Naive thymus-derived CD8-positive, alpha-beta T cell (primary cell): ENCODE results near the gene KIRREL3. TPM values are rescaled to one million over a fixed set of nuclear protein-coding genes. Genes with fewer than 3 reads are reported as not detected.

Experiments
- ATAC-seq, 2 donors: fragments of 150-1000 bp; cut with Tn5 transposase in 1 of 2; sonication (Bioruptor Pico), chemical (Tn5 transposase) in 1 of 2; 1 replicate in 1 of 2; 2 replicates in 1 of 2; pipeline ENCODE4 v1.10.0; 2021; ENCODE audit warnings: mild to moderate bottlenecking in 2 of 2, moderate library complexity in 2 of 2
- POLR2A ChIA-PET: fragments of 350-600 bp; sonication (Branson Sonifier 250); formaldehyde crosslinking; loops from one replicate; lab custom pipeline; 2021; ENCODE audit warnings: antibody characterized with exemption; lab: Charles Lee
- DNase-seq, 10 donors: peaks; one replicate each; pipeline versions ENCODE4 v3.0.0 to v3.0.0-alpha.2; 2020 to 2022
- H3K27ac Mint-ChIP-seq, 10 donors: one replicate each; pipeline ENCODE4 v1.8.0; 2020 to 2022; ENCODE audit warnings: mild to moderate bottlenecking in 10 of 10, mixed read lengths in 10 of 10, moderate library complexity in 4 of 10, inconsistent platforms in 1 of 10
- H3K27me3 Mint-ChIP-seq, 5 donors: one replicate each; pipeline ENCODE4 v1.8.0; 2021 to 2022; ENCODE audit warnings: mixed read lengths in 5 of 5
- H3K36me3 Mint-ChIP-seq, 3 donors: one replicate each; pipeline ENCODE4 v1.8.0; 2020 to 2022; ENCODE audit warnings: mixed read lengths in 3 of 3, mild to moderate bottlenecking in 2 of 3, inconsistent platforms in 1 of 3
- H3K4me1 Mint-ChIP-seq, 4 donors: one replicate each; pipeline ENCODE4 v1.8.0; 2021 to 2022; ENCODE audit warnings: mixed read lengths in 4 of 4
- H3K4me3 Mint-ChIP-seq, 10 donors: one replicate each; pipeline ENCODE4 v1.8.0; 2020 to 2022; ENCODE audit warnings: mild to moderate bottlenecking in 10 of 10, mixed read lengths in 10 of 10, moderate library complexity in 6 of 10, inconsistent platforms in 1 of 10
- H3K9me3 Mint-ChIP-seq, 9 donors: one replicate each; pipeline ENCODE4 v1.8.0; 2020 to 2022; ENCODE audit warnings: mixed read lengths in 9 of 9, mild to moderate bottlenecking in 3 of 9, inconsistent platforms in 1 of 9, moderate library complexity in 1 of 9
- polyA plus RNA-seq, 3 donors: library from polyadenylated mRNA; unstranded; fragments of 300-500 nt; fragmentation: Illumina TruSeq; gene quantifications; one replicate each; pipeline ENCODE4 v1.2.3, GENCODE V29; 2021
- total RNA-seq, 8 experiments: library from RNA in 2 of 8; stranded (reverse) in 2 of 8; gene quantifications; one replicate each; pipeline ENCODE4 v1.2.3 and lab custom pipeline; 2021 to 2026

Gene KIRREL3
- total and polyA plus RNA-seq, 5 experiments from 2014 or later: not detected

GRCh38 chr11:127023991-127024390, 23.4 kb upstream of the KIRREL3 start:
- Mint-ChIP-seq H3K9me3 (peaks cover 0 to 2% (median 0%) of the 10 kb centered on the region in 9 donors), H3K4me1 (no peaks in the 10 kb centered on the region), H3K4me3 (no peak overlapping the region), H3K27ac (no peak overlapping the region), H3K36me3 (no peaks in the 10 kb centered on the region), H3K27me3 (peaks cover 2 to 13% (median 5%) of the 10 kb centered on the region in 5 donors)
- DNase-seq (no peak), ATAC-seq (no peak)
- POLR2A ChIA-PET: no interaction called here

- peaks cover 0 to 2% (median 0%) of the 10 kb centered on the region in 9 donors for H3K9me3 Mint-ChIP-seq
- DNase-seq: no peak
- no peak overlapping the region for H3K27ac Mint-ChIP-seq
- no peak overlapping the region for H3K4me3 Mint-ChIP-seq
- peaks cover 0 to 37% (median 8%) of the 10 kb centered on the region in 5 donors for H3K27me3 Mint-ChIP-seq
- POLR2A ChIA-PET: no interaction called here
- H3K4me1 Mint-ChIP-seq: no peaks in the 10 kb centered on the region
- no peaks in the 10 kb centered on the region for H3K36me3 Mint-ChIP-seq
- ATAC-seq: no peak
These were observed 18.2 kb upstream of the KIRREL3 start for GRCh38 chr11:127018683-127019279.

- Mint-ChIP-seq H3K9me3 (peaks cover 0 to 2% (median 0%) of the 10 kb centered on the region in 9 donors), H3K4me1 (no peaks in the 10 kb centered on the region), H3K36me3 (no peaks in the 10 kb centered on the region), H3K4me3 (no peak overlapping the region), H3K27ac (no peak overlapping the region), H3K27me3 (peaks cover 4 to 50% (median 14%) of the 10 kb centered on the region in 5 donors)
- DNase-seq (no peak), ATAC-seq (no peak)
- POLR2A ChIA-PET: no interaction called here
These were observed 16.9 kb upstream of the KIRREL3 start for GRCh38 chr11:127017482-127017881.

GRCh38 chr11:127013550-127013949, 13.0 kb upstream of the KIRREL3 start:
- no peak for DNase-seq
- peaks cover 4 to 51% (median 23%) of the 10 kb centered on the region in 5 donors for H3K27me3 Mint-ChIP-seq
- H3K4me3 Mint-ChIP-seq: no peak overlapping the region
- POLR2A ChIA-PET: no interaction called here
- no peaks in the 10 kb centered on the region for H3K4me1 Mint-ChIP-seq
- H3K27ac Mint-ChIP-seq: no peak overlapping the region
- ATAC-seq: no peak
- no peaks in the 10 kb centered on the region for H3K9me3 Mint-ChIP-seq
- no peaks in the 10 kb centered on the region for H3K36me3 Mint-ChIP-seq

GRCh38 chr11:127006311-127006710, 5.7 kb upstream of the KIRREL3 start:
- POLR2A ChIA-PET: no interaction called here
- Mint-ChIP-seq H3K27ac (no peak overlapping the region), H3K9me3 (peaks cover 0 to 3% (median 0%) of the 10 kb centered on the region in 9 donors), H3K4me1 (peaks cover 0 to 3% (median 0%) of the 10 kb centered on the region in 4 donors), H3K36me3 (no peaks in the 10 kb centered on the region), H3K4me3 (no peak overlapping the region), H3K27me3 (peaks cover 35 to 59% (median 41%) of the 10 kb centered on the region in 5 donors)
- no peak for ATAC-seq
- DNase-seq: no peak

GRCh38 chr11:127003260-127003981, 2.9 kb upstream of the KIRREL3 start:
- Mint-ChIP-seq H3K27ac (no peak overlapping the region), H3K9me3 (peaks cover 0 to 3% (median 0%) of the 10 kb centered on the region in 9 donors), H3K4me1 (peaks cover 0 to 3% (median 0%) of the 10 kb centered on the region in 4 donors), H3K36me3 (no peaks in the 10 kb centered on the region), H3K4me3 (no peak overlapping the region), H3K27me3 (peaks cover 26 to 50% (median 33%) of the 10 kb centered on the region in 5 donors)
- ATAC-seq (no peak), DNase-seq (no peak)
- POLR2A ChIA-PET: no interaction called here

- Mint-ChIP-seq H3K36me3 (no peaks in the 10 kb centered on the region), H3K27me3 (peaks cover 26 to 49% (median 35%) of the 10 kb centered on the region in 5 donors), H3K4me3 (no peak overlapping the region), H3K9me3 (peaks cover 0 to 3% (median 0%) of the 10 kb centered on the region in 9 donors), H3K4me1 (peaks cover 0 to 3% (median 0%) of the 10 kb centered on the region in 4 donors), H3K27ac (no peak overlapping the region)
- DNase-seq (no peak), ATAC-seq (no peak)
- POLR2A ChIA-PET: no interaction called here
These were observed 2.2 kb upstream of the KIRREL3 start for GRCh38 chr11:127002669-127003259.

- POLR2A ChIA-PET: no interaction called here
- no peak overlapping the region for H3K27ac Mint-ChIP-seq
- no peaks in the 10 kb centered on the region for H3K36me3 Mint-ChIP-seq
- H3K27me3 Mint-ChIP-seq: peaks cover 22 to 62% (median 40%) of the 10 kb centered on the region in 5 donors
- peaks cover 0 to 3% (median under 1%) of the 10 kb centered on the region in 4 donors for H3K4me1 Mint-ChIP-seq
- ATAC-seq (no peak), DNase-seq (no peak)
- no peak overlapping the region for H3K4me3 Mint-ChIP-seq
- H3K9me3 Mint-ChIP-seq: peaks cover 0 to 3% (median 0%) of the 10 kb centered on the region in 9 donors
These were observed 411 bp upstream of the KIRREL3 start for GRCh38 chr11:127000981-127001380.

GRCh38 chr11:126999366-126999765, 1.2 kb downstream of the KIRREL3 start:
- Mint-ChIP-seq H3K4me1 (peaks cover 0 to 3% (median under 1%) of the 10 kb centered on the region in 4 donors), H3K4me3 (no peak overlapping the region), H3K27me3 (peaks cover 6 to 47% (median 35%) of the 10 kb centered on the region in 5 donors), H3K9me3 (peaks cover 0 to 3% (median 0%) of the 10 kb centered on the region in 9 donors), H3K27ac (no peak overlapping the region), H3K36me3 (no peaks in the 10 kb centered on the region)
- no peak for DNase-seq
- POLR2A ChIA-PET: no interaction called here
- no peak for ATAC-seq

- Mint-ChIP-seq H3K9me3 (no peaks in the 10 kb centered on the region), H3K27me3 (peaks cover 14 to 45% (median 38%) of the 10 kb centered on the region in 5 donors), H3K4me3 (no peak overlapping the region), H3K36me3 (no peaks in the 10 kb centered on the region), H3K4me1 (peaks cover 0 to 2% (median 0%) of the 10 kb centered on the region in 4 donors), H3K27ac (no peak overlapping the region)
- POLR2A ChIA-PET: no interaction called here
- ATAC-seq (no peak), DNase-seq (no peak)
These were observed 2.9 kb downstream of the KIRREL3 start for GRCh38 chr11:126997641-126998040.

GRCh38 chr11:126997196-126997595, 3.4 kb downstream of the KIRREL3 start:
- no peaks in the 10 kb centered on the region for H3K9me3 Mint-ChIP-seq
- no peak for ATAC-seq

GRCh38 chr11:126996036-126996804, 4.3 kb downstream of the KIRREL3 start:
- no peak overlapping the region for H3K27ac Mint-ChIP-seq
- H3K4me3 Mint-ChIP-seq: no peak overlapping the region
- DNase-seq: no peak
- H3K4me1 Mint-ChIP-seq: peaks cover 0 to 2% (median 0%) of the 10 kb centered on the region in 4 donors
- H3K9me3 Mint-ChIP-seq: no peaks in the 10 kb centered on the region
- no peaks in the 10 kb centered on the region for H3K36me3 Mint-ChIP-seq
- H3K27me3 Mint-ChIP-seq: peaks cover 16 to 40% (median 30%) of the 10 kb centered on the region in 5 donors
- no peak for ATAC-seq
- POLR2A ChIA-PET: no interaction called here

More at GRCh38 chr11:126997196-126997595, 3.4 kb downstream of the KIRREL3 start:
- no peak for DNase-seq
- Mint-ChIP-seq H3K27ac (no peak overlapping the region), H3K36me3 (no peaks in the 10 kb centered on the region), H3K27me3 (peaks cover 18 to 43% (median 38%) of the 10 kb centered on the region in 5 donors), H3K4me3 (no peak overlapping the region), H3K4me1 (peaks cover 0 to 2% (median 0%) of the 10 kb centered on the region in 4 donors)
- POLR2A ChIA-PET: no interaction called here
